A549 (cell line): Measurements from ENCODE around the gene RNF213.

Experiments
- MYC ChIP-seq: IDR thresholded peaks from 2 replicates; pipeline ENCODE4 v1.6.1; 2012; ENCODE audit warnings: mild to moderate bottlenecking, inconsistent platforms, low read length, improper control_type of control experiment, borderline replicate concordance
- POLR2A ChIP-seq: IDR thresholded peaks from 2 replicates; pipeline ENCODE4 v1.6.1; 2012; ENCODE audit warnings: mild to moderate bottlenecking, low read length
- TF ChIP-seq, protein P1 (sequence below): fragments of >200 bp; sonication (Bioruptor Twin); formaldehyde crosslinking; IDR thresholded peaks from 3 replicates; pipeline ENCODE4 v1.5.1; 2016

DNA sequence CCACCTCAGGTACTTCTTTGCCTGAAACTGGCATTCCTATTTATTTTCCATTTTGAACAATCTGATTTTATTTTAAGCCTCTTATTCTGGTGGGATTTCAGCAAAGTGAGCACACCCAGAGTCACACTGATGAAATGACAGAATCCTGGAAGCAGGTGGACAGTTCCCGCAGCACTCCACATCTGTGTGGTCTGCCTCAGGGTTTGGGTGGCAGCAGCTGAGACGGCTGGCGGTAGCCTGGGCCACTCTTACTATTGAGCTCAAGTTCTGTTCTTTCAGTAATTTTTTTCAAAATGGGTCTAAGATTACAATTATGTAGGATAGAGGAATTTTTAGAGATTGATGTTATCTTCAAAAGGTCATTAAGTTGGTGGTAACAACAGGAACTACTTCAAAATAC is 121.8 kb downstream of the RNF213 start:
- TF ChIP-seq POLR2A (no peak), MYC (no peak)
- TF ChIP-seq, protein P1, sequence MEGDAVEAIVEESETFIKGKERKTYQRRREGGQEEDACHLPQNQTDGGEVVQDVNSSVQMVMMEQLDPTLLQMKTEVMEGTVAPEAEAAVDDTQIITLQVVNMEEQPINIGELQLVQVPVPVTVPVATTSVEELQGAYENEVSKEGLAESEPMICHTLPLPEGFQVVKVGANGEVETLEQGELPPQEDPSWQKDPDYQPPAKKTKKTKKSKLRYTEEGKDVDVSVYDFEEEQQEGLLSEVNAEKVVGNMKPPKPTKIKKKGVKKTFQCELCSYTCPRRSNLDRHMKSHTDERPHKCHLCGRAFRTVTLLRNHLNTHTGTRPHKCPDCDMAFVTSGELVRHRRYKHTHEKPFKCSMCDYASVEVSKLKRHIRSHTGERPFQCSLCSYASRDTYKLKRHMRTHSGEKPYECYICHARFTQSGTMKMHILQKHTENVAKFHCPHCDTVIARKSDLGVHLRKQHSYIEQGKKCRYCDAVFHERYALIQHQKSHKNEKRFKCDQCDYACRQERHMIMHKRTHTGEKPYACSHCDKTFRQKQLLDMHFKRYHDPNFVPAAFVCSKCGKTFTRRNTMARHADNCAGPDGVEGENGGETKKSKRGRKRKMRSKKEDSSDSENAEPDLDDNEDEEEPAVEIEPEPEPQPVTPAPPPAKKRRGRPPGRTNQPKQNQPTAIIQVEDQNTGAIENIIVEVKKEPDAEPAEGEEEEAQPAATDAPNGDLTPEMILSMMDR: no peak
